SK-N-SH treated with all-trans-retinoic acid at 6 μM for 48 hours (cell line): ENCODE results near the gene ULK3.

ENCODE experiments used
- ATAC-seq: fragments of 200-7000 bp; cut with Tn5 transposase; 3 replicates; pipeline ENCODE4 v1.9.1; 2020; ENCODE audit warnings: mild to moderate bottlenecking, moderate library complexity
- ARNTL ChIP-seq: fragments of 450-650 bp; formaldehyde crosslinking; IDR thresholded peaks from 2 replicates; pipeline ENCODE4 v1.5.0; 2020; ENCODE audit warnings: low read depth, mild to moderate bottlenecking, moderate library complexity, borderline replicate concordance
- BACH2 ChIP-seq: fragments of 250-450 bp; sonication (Bioruptor Pico); IDR thresholded peaks from 2 replicates; pipeline ENCODE4 v1.9.0; 2021; ENCODE audit warnings: mild to moderate bottlenecking, borderline replicate concordance
- CREB5 ChIP-seq: fragments of 250-450 bp; sonication (Bioruptor Pico); IDR thresholded peaks from 2 replicates; pipeline ENCODE4 v1.5.1; 2020; ENCODE audit warnings: low read depth, mild to moderate bottlenecking, moderate library complexity
- CSDC2 ChIP-seq: fragments of 250-450 bp; sonication (Bioruptor Pico); IDR thresholded peaks from 2 replicates; pipeline ENCODE4 v1.5.0; 2020; ENCODE audit warnings: mild to moderate bottlenecking, moderate library complexity
- ESRRG ChIP-seq: fragments of 250-450 bp; sonication (Bioruptor Pico); IDR thresholded peaks from 2 replicates; pipeline ENCODE4 v1.6.1; 2021; ENCODE audit warnings: mild to moderate bottlenecking
- GLIS3 ChIP-seq: fragments of 250-450 bp; sonication (Bioruptor Pico); IDR thresholded peaks from 2 replicates; pipeline ENCODE4 v1.5.0; 2020; ENCODE audit warnings: mild to moderate bottlenecking, moderate library complexity
- OSR1 ChIP-seq: fragments of 250-450 bp; sonication (Bioruptor Pico); IDR thresholded peaks from 2 replicates; pipeline ENCODE4 v1.8.0; 2022; ENCODE audit warnings: moderate library complexity, mild to moderate bottlenecking, inconsistent platforms
- POU6F1 ChIP-seq: fragments of 250-450 bp; sonication (Bioruptor Pico); IDR thresholded peaks from 2 replicates; pipeline ENCODE4 v1.8.0; 2021; ENCODE audit warnings: low read depth, mild to moderate bottlenecking, moderate library complexity, borderline replicate concordance
- PPARA ChIP-seq: fragments of 250-450 bp; sonication (Bioruptor Pico); IDR thresholded peaks from 2 replicates; pipeline ENCODE4 v1.5.0; 2020; ENCODE audit warnings: mild to moderate bottlenecking, borderline replicate concordance
- RARB ChIP-seq: fragments of 250-450 bp; sonication (Bioruptor Pico); IDR thresholded peaks from 2 replicates; pipeline ENCODE4 v1.8.0; 2021; ENCODE audit warnings: mild to moderate bottlenecking, moderate library complexity
- TCF4 ChIP-seq: fragments of 250-450 bp; sonication (Bioruptor Pico); IDR thresholded peaks from 2 replicates; pipeline ENCODE4 v1.8.0; 2021; ENCODE audit warnings: mild to moderate bottlenecking, moderate library complexity, borderline replicate concordance
- TOX ChIP-seq: fragments of 250-450 bp; sonication (Bioruptor Pico); IDR thresholded peaks from 2 replicates; pipeline ENCODE4 v1.8.0; 2021; ENCODE audit warnings: mild to moderate bottlenecking, moderate library complexity, borderline replicate concordance
- TSHZ2 ChIP-seq: fragments of 250-450 bp; sonication (Bioruptor Pico); IDR thresholded peaks from 2 replicates; pipeline ENCODE4 v1.5.0; 2020; ENCODE audit warnings: mild to moderate bottlenecking, moderate library complexity
- ZC3H10 ChIP-seq: fragments of 250-450 bp; sonication (Bioruptor Pico); IDR thresholded peaks from 2 replicates; pipeline ENCODE4 v1.5.1; 2021; ENCODE audit warnings: mild to moderate bottlenecking, moderate library complexity
- ZFP3 ChIP-seq: fragments of 250-450 bp; sonication (Bioruptor Pico); IDR thresholded peaks from 2 replicates; pipeline ENCODE4 v1.5.0; 2020; ENCODE audit warnings: mild to moderate bottlenecking, moderate library complexity
- ZFP30 ChIP-seq: fragments of 450-650 bp; formaldehyde crosslinking; IDR thresholded peaks from 2 replicates; pipeline ENCODE4 v1.5.0; 2022; ENCODE audit warnings: mild to moderate bottlenecking, moderate library complexity
- ZNF565 ChIP-seq: fragments of 450-650 bp; formaldehyde crosslinking; conservative IDR thresholded peaks from 2 replicates; pipeline ENCODE4 v1.5.0; 2020; ENCODE audit warnings: low read depth, mild to moderate bottlenecking, moderate library complexity
- ZNF70 ChIP-seq: fragments of 450-650 bp; formaldehyde crosslinking; IDR thresholded peaks from 2 replicates; pipeline ENCODE4 v1.5.0; 2020; ENCODE audit warnings: mild to moderate bottlenecking, moderate library complexity
- ZNF8 ChIP-seq: fragments of 450-650 bp; formaldehyde crosslinking; IDR thresholded peaks from 2 replicates; pipeline ENCODE4 v1.5.0; 2020; ENCODE audit warnings: mild to moderate bottlenecking, moderate library complexity
- TF ChIP-seq, protein P1 (sequence below): fragments of 250-450 bp; sonication (Bioruptor Pico); IDR thresholded peaks from 2 replicates; pipeline ENCODE4 v1.5.1; 2021; ENCODE audit warnings: mild to moderate bottlenecking, moderate library complexity
- TF ChIP-seq, protein P2 (sequence below): fragments of 250-450 bp; sonication (Bioruptor Pico); IDR thresholded peaks from 2 replicates; pipeline ENCODE4 v1.8.0; 2020; ENCODE audit warnings: mild to moderate bottlenecking, moderate library complexity, borderline replicate concordance

ULK3 gene

GRCh38 chr15:74804935-74805334, 38.0 kb downstream of the ULK3 start:
- TF ChIP-seq POU6F1 (no peak), ZC3H10 (CRISPR knock-in tag) (no peak), ZNF565 (CRISPR knock-in tag) (no peak), TOX (CRISPR knock-in tag) (no peak), ZNF8 (CRISPR knock-in tag) (no peak), ZFP30 (CRISPR knock-in tag) (no peak), ESRRG (CRISPR knock-in tag) (no peak), TCF4 (no peak), ARNTL (CRISPR knock-in tag) (no peak), ZNF70 (CRISPR knock-in tag) (no peak), GLIS3 (CRISPR knock-in tag) (no peak), CREB5 (no peak), CSDC2 (no peak), PPARA (CRISPR knock-in tag) (no peak)
- TF ChIP-seq, protein P1, sequence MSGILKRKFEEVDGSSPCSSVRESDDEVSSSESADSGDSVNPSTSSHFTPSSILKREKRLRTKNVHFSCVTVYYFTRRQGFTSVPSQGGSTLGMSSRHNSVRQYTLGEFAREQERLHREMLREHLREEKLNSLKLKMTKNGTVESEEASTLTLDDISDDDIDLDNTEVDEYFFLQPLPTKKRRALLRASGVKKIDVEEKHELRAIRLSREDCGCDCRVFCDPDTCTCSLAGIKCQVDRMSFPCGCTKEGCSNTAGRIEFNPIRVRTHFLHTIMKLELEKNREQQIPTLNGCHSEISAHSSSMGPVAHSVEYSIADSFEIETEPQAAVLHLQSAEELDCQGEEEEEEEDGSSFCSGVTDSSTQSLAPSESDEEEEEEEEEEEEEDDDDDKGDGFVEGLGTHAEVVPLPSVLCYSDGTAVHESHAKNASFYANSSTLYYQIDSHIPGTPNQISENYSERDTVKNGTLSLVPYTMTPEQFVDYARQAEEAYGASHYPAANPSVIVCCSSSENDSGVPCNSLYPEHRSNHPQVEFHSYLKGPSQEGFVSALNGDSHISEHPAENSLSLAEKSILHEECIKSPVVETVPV (CRISPR knock-in tag): no peak
- TF ChIP-seq, protein P2, sequence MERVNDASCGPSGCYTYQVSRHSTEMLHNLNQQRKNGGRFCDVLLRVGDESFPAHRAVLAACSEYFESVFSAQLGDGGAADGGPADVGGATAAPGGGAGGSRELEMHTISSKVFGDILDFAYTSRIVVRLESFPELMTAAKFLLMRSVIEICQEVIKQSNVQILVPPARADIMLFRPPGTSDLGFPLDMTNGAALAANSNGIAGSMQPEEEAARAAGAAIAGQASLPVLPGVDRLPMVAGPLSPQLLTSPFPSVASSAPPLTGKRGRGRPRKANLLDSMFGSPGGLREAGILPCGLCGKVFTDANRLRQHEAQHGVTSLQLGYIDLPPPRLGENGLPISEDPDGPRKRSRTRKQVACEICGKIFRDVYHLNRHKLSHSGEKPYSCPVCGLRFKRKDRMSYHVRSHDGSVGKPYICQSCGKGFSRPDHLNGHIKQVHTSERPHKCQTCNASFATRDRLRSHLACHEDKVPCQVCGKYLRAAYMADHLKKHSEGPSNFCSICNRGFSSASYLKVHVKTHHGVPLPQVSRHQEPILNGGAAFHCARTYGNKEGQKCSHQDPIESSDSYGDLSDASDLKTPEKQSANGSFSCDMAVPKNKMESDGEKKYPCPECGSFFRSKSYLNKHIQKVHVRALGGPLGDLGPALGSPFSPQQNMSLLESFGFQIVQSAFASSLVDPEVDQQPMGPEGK (CRISPR knock-in tag): no peak
- no peak for ATAC-seq

GRCh38 chr15:74802862-74803447, 40.0 kb downstream of the ULK3 start:
- ATAC-seq: no peak
- no peak for TF ChIP-seq ZNF8 (CRISPR knock-in tag)
- no peak for TF ChIP-seq ESRRG (CRISPR knock-in tag)
- TF ChIP-seq, protein P1 (CRISPR knock-in tag): no peak
- no peak for TF ChIP-seq PPARA (CRISPR knock-in tag)
- TF ChIP-seq POU6F1: no peak
- TF ChIP-seq TOX (CRISPR knock-in tag): no peak
- TF ChIP-seq BACH2 (CRISPR knock-in tag): no peak
- no peak for TF ChIP-seq CREB5
- TF ChIP-seq OSR1: no peak
- TF ChIP-seq ARNTL (CRISPR knock-in tag): no peak
- TF ChIP-seq GLIS3 (CRISPR knock-in tag): no peak
- no peak for TF ChIP-seq TSHZ2
- no peak for TF ChIP-seq TCF4
- no peak for TF ChIP-seq ZFP3
- no peak for TF ChIP-seq ZNF565 (CRISPR knock-in tag)
- no peak for TF ChIP-seq CSDC2
- no peak for TF ChIP-seq RARB (CRISPR knock-in tag)
